Measurements from ENCODE around the gene H3-3A. TPM values are rescaled to one million over a fixed set of nuclear protein-coding genes. Genes with fewer than 3 reads are reported as not detected.

Gene H3-3A
- total RNA-seq (2014; rRNA removed; shearing (Covaris generic)): 923 and 957 TPM in 2 replicates

DNA sequence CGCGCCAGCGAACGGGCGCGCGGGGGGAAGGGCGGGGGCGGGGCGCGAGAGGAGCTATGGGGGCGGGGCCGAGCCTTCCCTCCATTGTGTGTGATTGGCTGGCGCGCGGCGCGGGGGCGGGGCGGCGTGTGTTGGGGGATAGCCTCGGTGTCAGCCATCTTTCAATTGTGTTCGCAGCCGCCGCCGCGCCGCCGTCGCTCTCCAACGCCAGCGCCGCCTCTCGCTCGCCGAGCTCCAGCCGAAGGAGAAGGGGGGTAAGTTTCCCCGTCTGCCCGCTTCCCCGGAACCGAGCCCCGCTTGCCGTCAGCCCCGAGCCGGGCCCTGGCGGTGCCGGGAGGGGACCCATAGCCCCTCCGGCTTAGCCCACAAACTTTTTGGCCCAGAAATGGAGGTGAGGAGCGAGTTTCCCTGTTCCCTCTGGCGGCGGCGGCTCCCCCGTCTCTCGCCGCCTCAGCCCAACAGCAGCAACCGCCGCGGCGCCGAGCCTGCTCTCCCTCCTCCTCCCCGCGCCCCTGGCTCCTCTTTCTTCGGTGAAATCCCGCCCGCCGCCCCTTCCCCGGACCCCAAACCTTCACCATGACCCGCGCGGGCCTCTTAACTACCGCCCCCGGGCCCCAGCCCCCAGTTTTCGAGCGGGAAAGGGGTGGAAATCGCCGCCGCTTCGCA is at the start of gene H3-3A:
TSS of gene H3-3A (plus strand) at position 159 of the 666 bp plus-strand sequence. CDS start 1,636 bp downstream, outside the sequence.
- Histone ChIP-seq H3K4me3 (peak within 1 kb of the TSS; percentile 96), H3K27me3 (no peaks in the 10 kb centered on the region), H3K36me3 (peaks cover 31% of the 10 kb centered on the region), H3K4me1 (peaks cover 9% of the 10 kb centered on the region), H3K27ac (peak within 1 kb of the TSS; percentile 98), H3K9me3 (replicated peaks) (no peaks in the 10 kb centered on the region)
- peak; percentile 99 for DNase-seq

DNA sequence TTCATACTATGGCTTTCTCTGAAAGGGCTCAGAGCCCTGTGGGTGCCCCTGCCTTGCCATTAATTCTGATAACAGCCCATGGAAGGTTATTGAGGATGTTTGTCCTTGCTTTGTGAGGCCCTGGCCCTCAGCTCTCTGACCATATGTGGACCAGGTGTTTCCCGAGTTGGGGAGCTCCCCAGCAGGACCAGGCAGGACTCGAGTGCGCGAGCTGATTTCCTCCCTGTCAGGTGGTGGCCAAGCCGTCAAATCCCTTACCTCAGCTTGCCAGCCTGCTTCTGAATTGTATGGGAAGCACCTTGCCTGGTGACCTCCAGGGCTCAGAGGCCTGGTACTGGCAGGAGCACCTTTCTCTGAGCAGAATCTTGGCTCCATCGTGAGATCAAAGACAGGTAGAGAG is 45.4 kb upstream of the H3-3A start:
- H3K36me3 ChIP-seq: no peaks in the 10 kb centered on the region
- DNase-seq: no peak

DNA sequence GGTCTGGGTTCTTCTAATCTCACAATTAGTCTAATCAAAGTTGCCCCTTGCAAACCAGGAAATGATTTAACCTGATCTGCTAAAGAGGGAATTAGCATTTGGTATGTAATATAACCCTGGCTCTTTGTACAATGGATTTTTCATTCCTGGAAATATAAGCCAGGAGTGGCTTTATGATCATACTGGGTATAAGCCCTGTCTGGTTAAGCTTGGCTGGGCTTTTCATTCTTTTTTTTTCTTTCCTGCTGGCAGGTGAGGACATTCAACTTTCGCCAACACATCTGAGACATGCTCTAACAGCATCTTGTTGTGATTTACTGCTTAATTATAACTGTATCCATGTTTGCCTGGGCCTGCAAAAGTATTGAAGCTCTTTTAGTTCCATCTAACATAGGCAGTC is 42.9 kb upstream of the H3-3A start:
- Histone ChIP-seq H3K9me3 (replicated peaks) (no peaks in the 10 kb centered on the region), H3K27ac (no peak overlapping the region), H3K27me3 (no peaks in the 10 kb centered on the region), H3K4me3 (no peak overlapping the region), H3K4me1 (no peaks in the 10 kb centered on the region), H3K36me3 (no peaks in the 10 kb centered on the region)
- peak in 1 of 2 experiments; percentile 30 for DNase-seq

More for the DNA sequence above, 45.4 kb upstream of the H3-3A start:
- Histone ChIP-seq H3K9me3 (replicated peaks) (no peaks in the 10 kb centered on the region), H3K4me3 (no peak overlapping the region), H3K27ac (no peak overlapping the region), H3K27me3 (no peaks in the 10 kb centered on the region), H3K4me1 (no peaks in the 10 kb centered on the region)

DNA sequence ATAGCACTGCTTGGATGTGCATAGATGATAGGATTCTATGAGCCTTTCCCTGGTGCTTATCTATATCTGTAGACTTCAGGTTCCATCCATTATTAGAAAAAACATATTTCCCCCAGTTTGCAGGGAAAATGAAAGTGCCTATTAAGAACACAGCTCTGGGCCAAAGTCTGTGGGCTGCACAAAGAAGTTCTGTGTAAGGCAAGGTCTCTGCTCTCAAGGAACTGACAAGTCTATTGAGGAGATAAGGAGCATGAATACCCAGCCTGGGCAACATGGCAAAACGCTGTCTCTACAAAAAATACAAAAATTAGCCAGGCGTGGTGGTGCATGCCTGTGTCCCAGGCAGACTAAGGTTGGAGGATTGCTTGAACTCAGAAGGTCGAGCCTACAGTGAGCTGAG is 41.1 kb upstream of the H3-3A start:
- DNase-seq: no peak
- no peaks in the 10 kb centered on the region for H3K9me3 ChIP-seq (replicated peaks)
- H3K4me3 ChIP-seq: no peak overlapping the region
- no peaks in the 10 kb centered on the region for H3K27me3 ChIP-seq
- no peak overlapping the region for H3K27ac ChIP-seq
- no peaks in the 10 kb centered on the region for H3K36me3 ChIP-seq
- H3K4me1 ChIP-seq: no peaks in the 10 kb centered on the region

DNA sequence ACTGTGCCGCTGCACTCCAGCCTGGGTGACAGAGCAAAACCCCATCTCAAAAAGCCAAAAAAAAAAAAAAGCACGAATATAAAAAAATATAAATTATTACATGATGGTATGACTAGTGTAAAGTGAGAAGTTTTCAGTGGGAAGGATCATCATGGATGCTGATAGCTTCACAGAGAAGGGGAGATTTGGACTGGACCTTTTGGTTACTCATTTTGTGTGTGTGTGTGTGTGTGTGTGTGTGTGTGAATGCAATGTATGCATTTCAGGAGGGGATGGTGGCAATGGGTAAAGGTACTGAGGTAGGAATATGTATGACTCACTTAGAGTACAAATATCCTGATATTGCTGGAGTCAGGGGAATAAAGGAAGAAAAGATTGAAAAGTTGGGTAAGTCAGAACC is 40.7 kb upstream of the H3-3A start:
- no peak for DNase-seq
- Histone ChIP-seq H3K4me3 (no peak overlapping the region), H3K9me3 (replicated peaks) (no peaks in the 10 kb centered on the region), H3K36me3 (no peaks in the 10 kb centered on the region), H3K27me3 (no peaks in the 10 kb centered on the region), H3K27ac (no peak overlapping the region), H3K4me1 (no peaks in the 10 kb centered on the region)

DNA sequence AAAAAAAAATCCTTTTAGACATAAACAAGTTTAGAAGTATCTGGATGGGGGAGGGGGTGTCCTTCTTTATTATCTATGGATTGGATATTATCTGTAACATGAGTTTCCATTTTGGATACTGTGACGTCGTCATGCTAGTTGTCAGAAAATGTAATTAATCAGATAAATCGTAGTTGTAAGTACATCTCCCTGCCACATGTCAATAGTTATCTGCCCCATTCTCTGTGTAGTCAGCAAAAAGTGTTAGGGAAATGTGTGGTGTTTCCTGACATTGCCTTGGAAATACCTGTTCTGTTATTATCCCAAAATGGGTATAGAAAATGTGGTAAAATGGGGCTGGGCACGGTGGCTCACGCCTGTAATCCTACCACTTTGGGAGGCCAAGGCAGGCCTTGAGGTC is 38.8 kb upstream of the H3-3A start:
- no peaks in the 10 kb centered on the region; the same call in 1 of the 2 replicates for H3K27me3 ChIP-seq
- H3K27ac ChIP-seq: no peak overlapping the region
- no peak for DNase-seq
- H3K9me3 ChIP-seq (replicated peaks): no peaks in the 10 kb centered on the region
- no peak overlapping the region for H3K4me3 ChIP-seq
- no peaks in the 10 kb centered on the region for H3K4me1 ChIP-seq
- no peaks in the 10 kb centered on the region for H3K36me3 ChIP-seq

DNA sequence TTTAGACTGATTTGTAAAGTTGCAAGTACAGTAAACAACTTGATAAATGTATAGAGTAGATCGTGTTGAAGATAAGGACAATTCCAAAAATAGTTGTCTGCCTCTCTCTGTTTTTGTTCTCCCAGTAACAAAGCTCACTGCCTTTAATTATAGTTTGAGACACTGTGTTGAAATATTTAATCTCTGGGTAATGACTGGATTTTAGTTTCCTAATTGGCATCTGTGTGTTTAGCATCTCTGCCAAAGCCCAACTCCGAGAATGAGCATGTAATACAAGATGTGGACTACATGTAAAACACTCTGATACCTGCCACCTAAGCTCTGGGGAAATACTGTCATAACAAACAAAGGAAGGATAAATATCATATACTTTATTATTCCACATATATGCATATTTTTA is 35.7 kb upstream of the H3-3A start:
- H3K9me3 ChIP-seq (replicated peaks): no peaks in the 10 kb centered on the region
- no peak for DNase-seq
- no peaks in the 10 kb centered on the region for H3K36me3 ChIP-seq

DNA sequence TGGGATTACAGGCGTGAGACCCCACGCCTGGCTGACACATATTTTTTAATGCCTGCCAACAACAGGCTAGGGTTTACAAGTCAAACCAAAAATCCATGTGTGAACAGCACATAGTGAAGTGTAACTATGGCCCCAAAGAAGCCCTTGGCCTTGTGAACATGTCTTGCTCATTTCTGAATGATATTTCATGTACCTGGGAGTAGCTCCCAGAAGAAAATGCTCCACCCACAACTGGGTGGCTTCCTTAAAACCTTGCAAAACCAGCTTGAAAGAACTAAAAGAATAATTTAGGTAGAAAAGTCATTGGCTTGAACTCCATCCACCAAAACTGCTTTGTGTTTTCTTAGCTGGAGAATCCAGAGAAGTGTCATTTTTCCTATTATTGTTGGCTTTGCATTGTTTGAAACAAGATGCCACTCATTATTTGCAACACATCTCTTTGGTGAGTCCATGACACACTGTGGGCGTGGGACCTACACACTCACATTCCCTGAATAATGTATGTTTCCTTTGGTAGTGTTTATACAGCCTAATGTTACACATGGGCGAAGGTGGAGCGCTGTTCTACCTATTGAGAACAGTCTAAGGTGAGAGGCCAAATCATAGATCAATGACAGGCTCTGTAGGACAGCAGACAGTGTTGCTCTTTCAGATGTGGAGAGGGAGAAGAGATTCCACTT is 34.8 kb upstream of the H3-3A start:
- Histone ChIP-seq H3K36me3 (no peaks in the 10 kb centered on the region), H3K9me3 (replicated peaks) (no peaks in the 10 kb centered on the region), H3K4me1 (no peaks in the 10 kb centered on the region), H3K27me3 (no peaks in the 10 kb centered on the region; the same call in 1 of the 2 replicates), H3K27ac (no peak overlapping the region), H3K4me3 (no peak overlapping the region)
- DNase-seq: no peak

More for the DNA sequence above, 35.7 kb upstream of the H3-3A start:
- Histone ChIP-seq H3K4me1 (no peaks in the 10 kb centered on the region), H3K4me3 (no peak overlapping the region), H3K27me3 (no peaks in the 10 kb centered on the region; the same call in 1 of the 2 replicates), H3K27ac (no peak overlapping the region)

DNA sequence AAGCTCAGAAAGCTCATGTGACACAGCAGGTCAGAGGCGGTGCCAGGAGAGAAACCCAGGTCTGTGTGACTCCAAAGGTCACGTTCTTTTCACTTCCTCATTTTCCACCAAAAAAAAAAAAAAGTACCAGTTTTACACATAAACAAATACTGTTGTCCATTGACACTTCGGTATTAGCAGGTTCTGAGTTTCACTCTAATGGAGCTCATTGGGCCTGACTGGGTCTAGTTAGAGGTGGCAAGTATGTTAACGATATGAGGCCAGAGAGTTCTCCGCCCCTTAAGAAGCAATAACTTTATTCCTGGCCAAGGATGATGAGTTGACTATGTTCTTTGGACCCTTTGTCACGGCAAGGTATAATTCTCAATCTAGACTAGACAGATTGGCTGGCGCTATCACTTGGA is 33.4 kb upstream of the H3-3A start:
- Histone ChIP-seq H3K36me3 (no peaks in the 10 kb centered on the region), H3K27ac (no peak overlapping the region), H3K4me3 (no peak overlapping the region), H3K4me1 (no peaks in the 10 kb centered on the region), H3K9me3 (replicated peaks) (no peaks in the 10 kb centered on the region), H3K27me3 (no peaks in the 10 kb centered on the region; the same call in 1 of the 2 replicates)
- DNase-seq: no peak

DNA sequence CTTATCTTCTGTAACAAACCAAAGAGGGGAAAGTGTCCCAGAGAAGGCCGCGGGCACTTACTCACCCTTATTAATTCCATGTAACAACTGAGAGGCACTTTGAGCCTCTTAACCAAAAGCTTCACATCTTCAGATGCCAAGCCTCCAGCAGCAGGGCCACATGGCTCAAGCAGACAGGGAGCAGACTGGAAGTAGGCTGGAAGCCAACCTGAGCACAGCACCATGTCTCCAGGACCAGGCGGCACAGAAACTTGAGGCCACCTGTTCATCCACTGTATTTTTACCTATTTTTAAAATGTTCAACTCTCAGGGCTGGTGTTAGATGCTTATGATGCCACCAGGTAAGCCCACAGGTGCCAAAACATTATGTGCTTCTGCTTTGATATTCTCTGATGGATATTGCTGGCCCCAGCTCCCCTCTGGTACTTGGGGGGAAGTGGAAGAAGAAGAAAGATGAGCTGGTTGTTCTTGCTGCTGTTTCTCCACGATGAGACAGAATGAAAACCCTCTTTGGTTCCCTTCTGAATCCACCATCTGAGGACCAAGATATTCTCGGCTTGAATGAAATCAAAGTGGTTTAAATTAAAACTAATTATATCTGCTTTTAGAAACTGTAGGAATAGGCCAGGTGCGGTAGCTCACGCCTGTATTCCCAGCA is 32.8 kb upstream of the H3-3A start:
- H3K27ac ChIP-seq: no peak overlapping the region
- no peak overlapping the region for H3K4me3 ChIP-seq
- no peak for DNase-seq
- H3K9me3 ChIP-seq (replicated peaks): no peaks in the 10 kb centered on the region
- H3K4me1 ChIP-seq: no peaks in the 10 kb centered on the region
- H3K27me3 ChIP-seq: no peaks in the 10 kb centered on the region; the same call in 1 of the 2 replicates
- no peaks in the 10 kb centered on the region for H3K36me3 ChIP-seq

DNA sequence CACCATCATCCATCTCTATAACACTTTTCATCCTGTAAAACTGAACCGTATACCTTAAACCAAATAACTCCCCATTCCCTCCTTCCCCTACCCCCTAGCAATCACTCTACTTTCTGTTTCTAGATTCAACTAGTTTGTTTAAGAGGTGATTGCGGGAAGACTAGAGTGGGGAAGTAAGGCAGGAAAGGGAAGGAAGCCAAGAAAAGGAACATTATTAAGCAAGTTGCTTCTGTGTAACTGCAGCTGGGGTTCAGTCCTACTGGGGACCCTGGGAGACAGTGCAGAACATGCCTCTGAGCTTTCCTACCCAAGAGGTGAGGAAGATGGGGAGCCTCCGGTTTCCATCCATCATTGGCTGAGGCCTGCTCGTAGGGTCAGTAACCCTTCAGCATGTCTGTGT is 28.9 kb upstream of the H3-3A start:
- Histone ChIP-seq H3K4me3 (no peak overlapping the region), H3K27me3 (no peaks in the 10 kb centered on the region)

DNA sequence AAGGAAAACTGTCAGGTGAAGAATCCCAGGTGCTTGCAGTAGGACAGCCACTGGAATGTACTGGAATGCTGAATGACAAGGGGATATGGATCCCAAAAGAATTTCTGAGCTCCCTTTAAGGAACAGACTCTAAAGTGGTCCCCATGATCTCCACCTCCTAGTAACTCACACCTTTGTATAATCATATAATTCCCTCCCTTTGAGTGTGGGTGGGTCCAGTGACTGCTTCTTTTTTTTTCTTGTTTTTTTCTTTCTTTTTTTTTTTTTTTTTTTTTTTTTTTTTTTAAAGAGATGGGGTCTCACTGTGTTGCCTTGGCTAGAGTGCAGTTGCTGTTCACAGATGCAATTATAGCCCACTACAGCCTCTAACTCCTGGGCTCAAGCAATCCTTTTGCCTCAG is 28.5 kb upstream of the H3-3A start:
- no peak for DNase-seq
- Histone ChIP-seq H3K27me3 (no peaks in the 10 kb centered on the region), H3K9me3 (replicated peaks) (no peaks in the 10 kb centered on the region), H3K4me1 (no peaks in the 10 kb centered on the region), H3K27ac (no peak overlapping the region), H3K36me3 (no peaks in the 10 kb centered on the region), H3K4me3 (no peak overlapping the region)

More for the DNA sequence above, 28.9 kb upstream of the H3-3A start:
- H3K27ac ChIP-seq: no peak overlapping the region
- no peaks in the 10 kb centered on the region for H3K9me3 ChIP-seq (replicated peaks)
- H3K36me3 ChIP-seq: no peaks in the 10 kb centered on the region
- no peaks in the 10 kb centered on the region for H3K4me1 ChIP-seq
- no peak for DNase-seq

DNA sequence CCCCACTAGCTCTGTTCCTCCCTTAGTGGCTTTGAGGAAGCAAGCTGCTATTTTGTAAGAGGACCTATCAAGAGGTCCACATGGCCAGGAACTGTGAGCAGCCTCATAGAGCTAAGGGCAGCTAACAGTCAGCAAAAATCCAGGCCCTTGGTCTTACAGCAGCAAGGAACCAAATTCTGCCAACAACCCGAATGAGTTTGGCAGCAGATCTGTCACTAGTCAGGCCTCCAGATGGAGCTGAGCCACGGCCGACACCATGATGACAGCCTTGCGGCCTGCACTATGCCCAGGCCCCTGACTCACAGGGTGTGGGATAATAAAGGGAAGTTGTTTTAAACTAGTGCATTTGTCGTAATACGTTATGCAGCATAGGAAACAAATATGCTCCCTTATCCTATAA is 28.0 kb upstream of the H3-3A start:
- Histone ChIP-seq H3K9me3 (replicated peaks) (no peaks in the 10 kb centered on the region), H3K4me1 (no peaks in the 10 kb centered on the region), H3K27me3 (no peaks in the 10 kb centered on the region), H3K4me3 (no peak overlapping the region), H3K36me3 (no peaks in the 10 kb centered on the region), H3K27ac (no peak overlapping the region)
- no peak for DNase-seq

DNA sequence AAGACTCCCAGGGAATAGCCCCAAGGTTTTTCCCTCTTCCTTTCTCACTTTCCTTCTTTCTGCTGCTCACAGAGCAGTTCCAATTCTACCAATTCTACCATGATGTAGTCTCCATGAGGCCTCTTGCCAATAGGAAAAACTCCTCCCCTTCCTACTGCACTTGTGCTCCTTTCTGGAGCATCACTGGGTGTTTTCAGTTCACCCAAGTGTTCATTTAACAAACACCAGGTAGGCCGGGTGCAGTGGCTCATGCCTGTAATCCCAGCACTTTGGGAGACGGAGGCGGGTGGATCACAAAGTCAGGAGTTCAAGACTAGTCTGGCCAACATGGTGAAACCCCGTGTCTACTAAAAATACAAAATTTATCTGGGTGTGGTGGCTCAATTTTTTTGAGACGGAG is 26.6 kb upstream of the H3-3A start:
- H3K4me1 ChIP-seq: no peaks in the 10 kb centered on the region
- DNase-seq: no peak
- H3K27ac ChIP-seq: no peak overlapping the region
- H3K36me3 ChIP-seq: no peaks in the 10 kb centered on the region
- H3K9me3 ChIP-seq (replicated peaks): no peaks in the 10 kb centered on the region
- no peaks in the 10 kb centered on the region for H3K27me3 ChIP-seq
- no peak overlapping the region for H3K4me3 ChIP-seq

DNA sequence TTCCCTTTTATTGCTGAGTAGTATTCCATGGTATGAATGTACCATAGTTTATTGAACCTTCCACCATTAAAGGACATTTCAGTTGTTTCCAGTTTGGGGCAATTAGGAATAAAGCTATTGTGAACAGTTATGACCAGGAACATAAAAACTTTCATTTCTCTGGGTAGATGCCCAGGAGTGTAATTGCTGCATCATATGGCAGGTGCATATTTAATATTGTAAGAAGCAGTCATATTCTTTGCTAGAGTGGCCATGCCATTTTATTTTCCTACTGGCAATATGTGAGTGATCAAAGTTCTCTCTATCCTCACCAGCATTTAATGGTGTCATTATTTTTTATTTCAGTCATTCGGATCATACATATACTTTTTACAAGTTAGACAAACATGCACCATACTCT is 23.9 kb upstream of the H3-3A start:
- Histone ChIP-seq H3K4me3 (no peak overlapping the region), H3K27ac (no peak overlapping the region), H3K4me1 (peaks cover 13% of the 10 kb centered on the region), H3K27me3 (no peaks in the 10 kb centered on the region), H3K9me3 (replicated peaks) (no peaks in the 10 kb centered on the region), H3K36me3 (no peaks in the 10 kb centered on the region)
- DNase-seq: no peak

Measured in SJCRH30 (cell line).